A204.1 (cell line): Measurements from ENCODE around the gene MEPE.
A peak's percentile ranks its signal among the peaks of the same experiment; 100 is the strongest.

ENCODE experiments used
- FAIRE-seq: peaks from 2 replicates; lab custom pipeline; 2012; peaks lifted over from hg19 to GRCh38; lab: Jason Lieb, UNC

The MEPE gene, protein sequence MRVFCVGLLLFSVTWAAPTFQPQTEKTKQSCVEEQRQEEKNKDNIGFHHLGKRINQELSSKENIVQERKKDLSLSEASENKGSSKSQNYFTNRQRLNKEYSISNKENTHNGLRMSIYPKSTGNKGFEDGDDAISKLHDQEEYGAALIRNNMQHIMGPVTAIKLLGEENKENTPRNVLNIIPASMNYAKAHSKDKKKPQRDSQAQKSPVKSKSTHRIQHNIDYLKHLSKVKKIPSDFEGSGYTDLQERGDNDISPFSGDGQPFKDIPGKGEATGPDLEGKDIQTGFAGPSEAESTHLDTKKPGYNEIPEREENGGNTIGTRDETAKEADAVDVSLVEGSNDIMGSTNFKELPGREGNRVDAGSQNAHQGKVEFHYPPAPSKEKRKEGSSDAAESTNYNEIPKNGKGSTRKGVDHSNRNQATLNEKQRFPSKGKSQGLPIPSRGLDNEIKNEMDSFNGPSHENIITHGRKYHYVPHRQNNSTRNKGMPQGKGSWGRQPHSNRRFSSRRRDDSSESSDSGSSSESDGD

DNA sequence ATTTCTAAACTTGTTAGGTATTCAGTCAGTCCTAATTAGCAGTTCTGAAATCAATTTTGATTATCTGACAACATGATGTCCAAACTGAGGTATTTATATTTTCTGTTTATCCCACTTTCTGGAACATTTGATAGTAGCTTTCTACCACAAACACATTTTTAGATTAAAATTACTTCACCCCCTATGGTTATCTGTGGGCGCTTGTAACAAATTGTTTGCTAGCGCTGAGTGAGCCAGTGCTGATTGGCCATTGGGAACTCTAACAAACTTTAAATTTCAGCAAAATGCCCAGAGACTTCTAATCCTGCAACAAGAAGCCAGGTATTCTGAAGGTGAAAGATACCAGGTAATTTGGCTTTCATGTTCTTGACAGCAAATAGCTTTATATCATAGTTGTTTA, at the start of gene MEPE:
TSS of gene MEPE (plus strand) at position 301 of the 400 bp plus-strand sequence. CDS start 1,746 bp downstream, outside the sequence.
- no peak for FAIRE-seq

DNA sequence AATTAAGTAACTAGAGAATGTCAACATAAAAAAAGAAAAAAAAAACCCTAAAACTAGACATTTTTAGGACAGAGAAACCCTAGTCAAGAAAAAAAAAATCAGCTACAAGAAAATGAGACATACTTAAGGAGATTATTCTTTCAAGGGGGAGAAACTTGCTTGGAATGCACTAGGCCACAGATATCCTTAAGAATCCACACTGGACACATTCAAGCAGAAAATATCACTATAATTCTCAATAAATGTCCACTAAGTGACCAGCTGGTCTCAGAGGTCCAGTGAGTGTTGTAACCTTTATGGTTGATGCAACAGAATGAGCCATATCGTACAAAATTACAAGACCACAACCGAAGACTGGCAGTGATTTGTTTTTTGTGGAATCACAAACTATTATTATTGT, 49.0 kb upstream of the MEPE start:
- FAIRE-seq, result no peak

DNA sequence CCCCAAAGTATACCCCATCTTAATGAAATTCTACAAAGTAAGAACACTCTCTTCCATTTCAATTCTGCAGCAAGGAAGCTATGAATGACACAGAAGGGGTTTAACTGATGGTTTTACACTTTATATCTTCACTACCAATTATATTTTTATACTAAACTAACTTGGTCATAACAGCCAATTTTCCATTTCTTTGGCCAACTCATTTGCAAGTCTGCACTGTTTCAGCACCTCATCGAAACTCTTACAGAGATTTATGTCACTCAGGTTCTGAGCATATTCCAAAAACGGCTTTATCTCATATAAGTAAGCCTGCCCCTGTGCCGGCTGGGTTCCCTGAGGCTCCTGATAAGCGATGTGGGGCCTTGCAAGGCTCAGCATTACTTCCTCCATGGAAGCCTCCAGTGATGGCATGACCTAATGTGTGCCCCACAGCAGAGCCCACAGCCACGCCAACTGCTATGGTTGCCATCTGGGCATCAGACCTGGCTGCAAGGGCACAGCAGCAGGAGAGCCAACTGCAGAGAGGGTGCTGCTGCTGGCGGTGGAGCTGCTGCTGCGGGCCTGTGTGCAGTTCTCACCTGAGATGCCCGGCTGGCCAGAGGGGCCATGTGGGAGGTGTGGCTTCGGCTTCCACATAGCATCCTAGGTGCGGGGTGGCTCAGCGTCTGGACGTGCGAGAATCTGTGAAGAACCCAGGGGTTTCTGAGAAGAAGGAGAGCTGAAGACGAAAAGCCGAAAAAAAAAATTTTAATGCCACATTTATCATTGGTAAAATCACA, 46.8 kb upstream of the MEPE start:
- no peak for FAIRE-seq

DNA sequence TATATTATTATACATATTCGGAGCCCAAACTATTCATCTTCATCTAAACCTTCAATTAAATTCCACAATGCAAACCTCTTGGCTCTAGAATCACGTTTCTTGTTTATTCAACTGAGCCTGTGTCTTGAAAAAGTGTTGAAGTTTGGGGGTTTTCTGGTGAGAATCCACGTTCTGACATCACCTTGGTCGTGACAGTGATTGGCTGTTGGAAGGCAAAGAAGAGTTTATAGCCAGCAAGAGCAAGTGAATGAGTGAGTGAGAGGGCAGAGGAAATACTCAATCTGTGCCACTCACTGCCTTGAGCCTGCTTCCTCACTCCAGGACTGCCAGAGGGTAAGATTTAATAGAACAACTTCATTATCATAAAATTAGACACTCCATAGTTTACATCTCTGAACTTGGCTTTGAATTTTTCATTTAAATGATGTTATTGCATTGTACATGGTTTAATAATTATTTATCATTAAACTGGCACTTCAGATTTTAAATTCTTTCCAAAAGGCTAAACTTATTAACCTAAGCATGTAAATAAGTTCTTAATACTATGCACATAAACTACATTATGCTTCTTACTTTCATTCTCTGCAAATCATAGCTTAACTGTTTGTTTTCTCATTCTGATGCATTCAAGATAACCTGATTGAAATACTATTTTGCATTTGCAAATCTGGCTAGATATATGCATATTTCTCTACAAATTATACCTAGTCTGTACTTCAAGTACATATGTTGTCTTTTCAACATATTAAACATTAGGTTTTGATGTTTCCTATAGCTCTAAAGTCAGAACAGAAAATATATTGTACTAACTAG, 33.3 kb upstream of the MEPE start, which contains the start of gene IBSP:
TSS of gene IBSP (plus strand) at position 254 of the 813 bp plus-strand sequence. CDS start 2,808 bp downstream, outside the sequence.
- FAIRE-seq, result no peak

DNA sequence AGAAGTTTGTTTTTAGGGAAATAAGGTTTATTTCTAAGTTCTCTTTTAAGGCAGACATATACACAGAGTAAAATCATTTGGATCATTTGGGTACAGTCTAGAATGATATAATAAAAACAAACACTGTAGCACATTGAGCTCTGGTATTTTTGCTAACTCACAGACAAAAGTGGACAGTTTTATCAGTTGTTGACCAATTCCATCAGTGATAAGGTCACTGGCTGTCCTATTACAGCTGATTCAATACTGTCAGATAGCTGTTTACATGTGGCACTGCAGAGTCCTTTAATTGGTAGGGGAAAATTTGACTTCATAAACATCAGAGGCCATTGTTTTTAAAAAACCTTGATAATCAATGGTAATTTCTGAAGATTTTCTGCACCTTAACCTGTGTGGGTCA, 29.9 kb upstream of the MEPE start:
- FAIRE-seq, result no peak

DNA sequence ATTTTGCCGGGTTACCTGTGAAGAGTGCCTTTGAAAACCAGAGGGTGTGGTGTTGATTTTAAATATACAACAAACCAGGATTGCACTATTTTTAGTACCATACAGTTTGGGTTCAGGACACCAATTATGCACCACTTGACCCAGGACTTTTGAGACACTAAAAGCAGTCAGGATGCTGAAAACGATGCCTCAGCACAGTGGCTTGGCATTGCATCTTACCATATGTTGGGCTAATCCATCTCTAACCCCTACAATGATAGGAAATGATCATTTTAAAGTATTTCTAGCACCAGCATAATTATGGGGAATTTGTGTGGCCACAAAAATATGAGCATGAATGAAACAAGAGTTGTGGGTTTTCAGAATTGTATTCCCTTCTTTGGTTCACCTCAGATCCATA, 29.3 kb upstream of the MEPE start:
- FAIRE-seq, result no peak

DNA sequence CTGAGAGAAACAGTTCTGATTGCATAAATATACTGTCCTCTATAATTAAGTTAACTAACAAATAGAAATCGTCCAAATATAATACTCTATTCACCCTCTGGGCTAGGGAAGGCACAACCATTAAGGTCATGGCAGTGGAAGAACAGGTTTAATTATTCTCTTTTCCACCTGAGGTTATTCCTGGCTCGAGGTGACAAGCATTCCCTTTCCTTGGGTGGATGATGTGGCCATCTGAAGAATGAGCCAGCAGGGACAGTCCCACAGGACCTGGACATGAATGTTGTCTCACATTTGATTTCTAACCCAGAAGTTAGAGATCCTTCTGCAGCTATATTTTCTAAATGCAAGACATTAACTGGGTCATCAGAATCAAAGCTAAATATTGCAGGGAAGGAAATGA, 27.9 kb upstream of the MEPE start:
- FAIRE-seq, result no peak

DNA sequence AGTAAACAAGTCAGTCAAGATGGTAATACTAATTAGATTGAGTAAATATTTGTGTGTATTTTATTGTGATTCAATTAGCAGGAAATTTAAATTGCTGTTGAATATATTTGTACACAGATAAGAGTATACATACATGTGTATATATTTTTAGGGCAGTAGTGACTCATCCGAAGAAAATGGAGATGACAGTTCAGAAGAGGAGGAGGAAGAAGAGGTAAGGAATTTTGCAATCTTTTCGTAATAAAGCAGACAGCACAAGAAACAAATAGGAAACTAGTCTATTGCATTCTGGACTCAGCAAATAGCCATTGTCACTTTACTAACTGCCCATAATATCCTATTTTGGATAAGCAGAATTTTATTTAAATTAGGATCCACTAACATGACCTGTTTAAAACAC, 26.8 kb upstream of the MEPE start:
- FAIRE-seq, result no peak

DNA sequence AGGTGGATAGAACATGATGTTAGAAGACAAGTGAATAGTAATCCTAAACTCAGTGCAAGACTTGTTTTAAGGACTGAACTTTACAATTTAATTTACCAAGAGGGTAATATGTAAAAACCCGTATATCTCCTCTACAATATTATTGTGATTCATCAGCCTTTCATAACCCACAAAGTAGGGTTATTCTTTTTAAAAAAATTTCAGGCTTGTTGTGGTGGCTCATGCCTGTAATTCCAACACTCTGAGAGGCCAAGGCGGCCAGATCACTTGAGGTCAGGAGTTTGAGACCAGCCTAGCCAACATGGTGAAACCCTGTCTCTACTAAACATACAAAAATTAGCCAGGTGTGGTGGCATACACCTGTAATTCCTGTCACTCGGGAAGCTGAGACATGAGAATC, 26.2 kb upstream of the MEPE start:
- FAIRE-seq, result no peak

DNA sequence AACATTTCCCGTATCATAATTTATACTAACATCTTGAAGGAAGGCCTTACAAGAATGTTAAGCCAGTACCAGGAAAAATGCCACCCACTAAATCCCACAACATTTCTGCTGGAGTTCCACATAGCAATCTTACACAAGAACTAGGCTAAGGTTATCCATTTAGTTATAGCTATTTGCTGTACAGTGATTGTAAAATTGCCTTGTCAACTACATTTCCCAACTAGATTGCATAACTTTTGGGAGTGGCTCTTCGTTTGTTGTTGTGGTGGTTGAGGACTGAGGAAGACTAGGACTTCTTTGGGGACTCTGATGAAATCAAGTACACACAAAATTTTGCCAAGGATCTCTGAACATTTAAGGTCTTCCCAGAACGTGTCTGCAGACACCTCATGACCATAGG, 25.4 kb upstream of the MEPE start:
- no peak for FAIRE-seq

DNA sequence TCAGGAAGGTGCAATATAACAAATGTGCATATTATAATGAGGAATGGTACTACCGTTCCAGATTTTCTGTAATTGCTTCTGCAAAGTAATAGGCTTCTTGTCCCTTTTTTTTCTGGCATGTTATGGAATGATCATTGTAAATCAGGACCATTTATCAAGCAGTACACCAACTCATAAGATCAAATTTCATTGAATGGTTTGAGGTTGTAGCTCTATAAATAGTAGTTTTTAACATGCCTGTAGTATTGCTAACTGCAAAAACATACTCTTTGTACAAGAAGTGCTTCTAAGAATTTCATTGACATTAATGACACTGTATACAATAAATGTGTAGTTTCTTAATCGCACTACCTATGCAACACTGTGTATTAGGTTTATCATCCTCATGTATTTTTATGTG, 20.8 kb upstream of the MEPE start:
- FAIRE-seq, result no peak

DNA sequence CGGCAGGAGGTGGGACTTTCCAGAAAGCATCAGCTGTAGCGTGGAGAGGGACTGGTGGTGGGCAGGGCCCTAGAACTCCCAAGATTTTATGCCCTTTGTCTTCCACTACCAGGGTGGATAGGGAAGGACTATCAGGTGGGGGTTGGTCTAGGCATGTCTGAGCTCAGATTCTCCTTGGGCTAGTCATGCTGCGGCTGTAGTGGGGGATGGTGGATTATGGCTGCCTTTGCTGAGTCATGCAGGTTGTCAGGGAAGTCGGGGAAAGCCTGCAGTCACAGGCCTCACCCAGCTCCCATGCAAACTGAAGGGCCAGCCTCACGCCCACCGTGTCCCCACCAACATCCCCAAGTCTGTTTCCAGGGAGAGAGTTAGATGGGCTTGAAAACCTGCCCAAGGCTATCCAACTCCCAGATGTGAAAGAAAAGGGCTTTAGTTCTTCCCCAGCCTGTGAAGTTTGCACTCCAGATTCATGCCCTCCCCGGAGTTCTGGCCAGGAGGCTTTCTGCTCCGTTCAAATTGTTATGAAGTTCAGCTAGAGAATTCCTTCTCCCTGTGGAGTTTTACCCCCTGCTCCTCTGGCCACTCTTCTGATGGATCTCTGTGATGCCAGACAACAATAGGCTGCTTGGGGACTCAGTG, 13.4 kb upstream of the MEPE start:
- no peak for FAIRE-seq

DNA sequence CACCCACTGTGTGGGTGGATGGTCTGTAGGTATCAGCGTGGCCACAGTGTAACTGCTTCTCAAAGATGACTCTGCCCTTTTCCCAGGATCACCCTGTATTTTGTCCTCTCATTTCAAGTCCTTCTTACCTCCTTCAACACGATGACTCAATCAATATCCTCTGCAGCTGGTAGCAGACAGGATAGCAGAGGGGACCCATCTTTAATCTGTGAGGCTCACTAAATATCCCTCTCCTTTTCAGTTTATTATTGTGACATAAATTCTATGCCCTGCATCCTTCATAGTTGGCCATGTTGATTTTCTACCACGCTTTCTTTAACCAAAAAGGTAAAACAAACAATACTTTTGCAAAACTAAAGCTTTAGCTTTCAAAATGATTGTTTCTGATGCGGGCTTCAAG, 9.6 kb upstream of the MEPE start:
- FAIRE-seq, result no peak

DNA sequence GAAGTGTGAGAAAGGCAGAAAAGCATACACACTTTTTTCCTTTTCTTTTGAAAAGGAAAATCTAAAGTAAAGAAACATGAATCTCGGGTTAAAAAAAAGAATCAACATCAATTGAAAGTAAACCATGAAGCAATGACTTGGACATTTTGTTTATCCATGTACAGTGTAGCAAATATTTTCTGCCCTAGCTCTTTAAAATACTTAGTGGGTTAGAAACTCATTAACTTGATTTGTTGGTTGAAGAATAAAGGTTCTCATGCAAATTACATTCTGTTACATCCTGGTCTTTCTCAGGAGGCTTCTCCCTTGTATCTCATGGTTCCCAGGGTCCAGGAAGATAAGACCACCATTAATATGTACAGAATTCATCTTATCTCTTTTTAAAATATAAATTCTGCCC, 9.0 kb upstream of the MEPE start:
- FAIRE-seq, result no peak

DNA sequence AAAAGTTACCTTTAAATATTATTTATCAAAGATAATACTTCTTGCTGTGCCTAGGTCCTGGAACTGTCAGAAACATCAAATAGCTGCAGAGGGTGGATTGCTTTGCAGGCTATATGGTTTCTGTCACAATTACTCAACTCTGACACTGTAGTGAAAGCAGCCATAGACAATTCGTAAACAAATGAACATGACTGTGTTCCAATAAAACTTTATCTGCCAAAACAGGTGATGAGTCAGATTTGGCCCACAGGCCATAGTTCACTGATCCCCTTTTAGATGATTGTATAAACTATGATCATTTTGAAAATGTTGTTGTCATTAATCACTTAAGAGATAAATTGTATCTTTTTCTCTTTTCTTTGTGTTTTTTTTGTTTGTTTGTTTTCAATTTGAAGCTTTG, 8.4 kb upstream of the MEPE start:
- no peak for FAIRE-seq

DNA sequence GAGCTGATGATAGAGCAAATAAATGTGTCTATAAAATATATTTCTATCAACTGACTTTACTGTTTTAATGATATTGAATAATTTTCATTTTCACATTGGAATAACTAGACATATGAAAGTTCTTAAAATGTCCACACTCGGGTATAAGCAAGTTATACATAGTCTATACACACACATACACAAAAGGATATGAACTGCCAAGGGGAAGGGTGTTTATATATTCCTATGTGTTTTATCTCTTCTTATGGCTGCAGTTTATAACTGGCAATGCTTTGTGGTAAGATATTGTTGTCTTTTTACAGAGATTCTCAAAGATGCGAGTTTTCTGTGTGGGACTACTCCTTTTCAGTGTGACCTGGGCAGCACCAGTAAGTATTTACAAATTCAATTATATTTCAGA, 1.6 kb downstream of the MEPE start:
- FAIRE-seq, result no peak

DNA sequence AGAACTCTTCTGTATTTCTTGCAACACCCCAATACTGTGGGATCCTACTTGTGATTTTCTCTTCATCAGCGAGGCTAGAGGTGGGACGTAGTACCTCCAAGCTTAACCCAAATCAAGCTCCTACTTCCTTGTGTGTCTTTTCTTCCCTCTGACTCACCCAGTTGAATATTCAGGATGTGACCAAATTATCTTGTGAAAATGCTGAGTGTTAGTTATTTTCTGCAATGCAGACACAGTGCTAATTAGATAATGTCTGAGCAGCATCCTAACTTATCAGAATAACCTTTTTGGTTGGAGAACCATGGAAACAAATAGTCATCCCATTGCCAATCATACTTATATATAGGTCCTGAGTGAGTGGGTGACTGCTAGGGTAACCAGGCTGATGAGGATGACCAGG, 2.4 kb downstream of the MEPE start:
- FAIRE-seq, result no peak

DNA sequence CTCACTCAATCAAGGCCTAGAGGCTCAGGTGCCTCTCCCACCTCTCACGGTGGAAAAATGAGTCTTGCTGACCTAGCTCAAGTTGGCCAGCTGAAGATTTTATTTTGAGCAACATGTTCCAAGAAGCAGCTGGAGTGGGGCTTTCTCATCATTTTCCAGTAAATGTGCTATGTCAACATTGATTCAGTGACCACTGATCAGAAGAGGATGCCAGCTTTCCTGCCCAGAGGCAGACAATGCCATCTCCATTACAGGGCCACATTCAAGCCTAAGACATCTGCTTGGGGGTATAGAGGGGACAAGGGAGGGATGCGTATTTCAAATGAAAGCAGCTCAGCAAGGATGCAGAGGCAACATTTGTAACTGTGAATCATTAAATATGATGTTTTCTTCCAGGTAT, 3.0 kb downstream of the MEPE start:
- FAIRE-seq, result no peak

DNA sequence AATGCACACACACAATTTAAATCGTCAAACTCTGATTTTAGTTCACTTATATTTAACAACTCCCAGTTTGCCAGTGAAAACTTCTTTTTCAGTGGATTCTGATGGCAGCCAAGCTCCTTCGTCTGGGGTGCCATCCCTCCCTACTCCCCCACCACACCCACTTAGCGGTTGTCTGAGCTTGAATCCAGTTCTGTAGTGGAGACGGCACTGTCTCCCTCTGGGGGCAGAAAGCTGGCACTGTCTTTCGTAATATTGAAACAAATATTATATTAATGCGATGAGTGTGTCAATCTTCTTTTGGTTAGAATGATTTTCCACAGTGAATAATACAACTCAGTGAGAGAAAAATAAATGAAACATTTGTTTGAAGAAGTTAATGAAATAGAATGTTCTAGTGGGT, 5.4 kb downstream of the MEPE start:
- FAIRE-seq, result no peak

DNA sequence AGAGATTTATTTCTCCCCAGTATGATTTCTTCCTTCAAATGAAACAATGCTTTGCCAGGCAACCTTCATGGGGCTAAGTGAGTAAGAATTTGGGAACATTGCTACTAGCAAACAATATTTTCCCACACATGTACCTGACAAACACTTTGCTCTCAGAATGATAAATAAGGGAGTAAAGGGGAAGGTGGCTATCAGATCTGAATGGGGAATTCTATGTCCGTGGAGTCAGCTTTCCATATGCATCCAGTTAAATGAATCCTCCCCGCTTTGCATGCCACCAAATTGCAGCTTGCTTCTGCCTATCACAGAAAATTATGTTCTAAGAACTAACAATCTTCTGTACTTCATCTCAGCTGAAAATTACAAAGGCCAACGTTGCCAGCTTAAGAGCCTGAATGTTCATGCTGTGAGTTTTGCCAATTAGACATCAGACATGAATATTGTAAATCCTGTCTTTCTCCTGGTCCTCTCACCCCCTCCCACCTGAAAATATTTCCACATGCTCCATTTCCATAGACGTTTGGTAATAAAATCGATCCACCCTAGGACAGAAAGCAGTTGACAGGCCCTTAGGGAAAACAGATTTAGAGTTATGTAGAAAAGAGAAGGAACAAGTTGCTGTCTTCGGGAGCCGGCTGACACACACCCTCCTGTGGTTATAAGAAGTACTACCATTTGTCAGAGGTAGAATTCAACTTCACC, 6.3 kb downstream of the MEPE start:
- peak; percentile 95 for FAIRE-seq

DNA sequence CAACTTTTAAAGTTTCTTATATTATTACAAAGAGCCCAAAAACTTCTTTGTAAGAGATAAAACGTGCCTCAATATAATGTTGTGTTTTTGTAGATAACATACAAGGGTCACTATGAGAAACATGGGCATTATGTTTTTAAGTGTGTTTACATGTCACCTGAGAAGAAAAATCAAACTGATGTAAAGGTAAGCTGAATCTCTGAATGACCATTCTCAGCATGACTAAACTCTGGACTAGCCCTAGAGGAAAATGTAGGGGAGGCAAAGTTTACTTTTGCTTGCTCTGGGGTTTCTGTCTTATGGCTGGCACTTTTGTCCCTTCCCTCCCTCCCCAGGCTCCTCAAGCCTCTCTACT, 6.8 kb downstream of the MEPE start:
- no peak for FAIRE-seq

DNA sequence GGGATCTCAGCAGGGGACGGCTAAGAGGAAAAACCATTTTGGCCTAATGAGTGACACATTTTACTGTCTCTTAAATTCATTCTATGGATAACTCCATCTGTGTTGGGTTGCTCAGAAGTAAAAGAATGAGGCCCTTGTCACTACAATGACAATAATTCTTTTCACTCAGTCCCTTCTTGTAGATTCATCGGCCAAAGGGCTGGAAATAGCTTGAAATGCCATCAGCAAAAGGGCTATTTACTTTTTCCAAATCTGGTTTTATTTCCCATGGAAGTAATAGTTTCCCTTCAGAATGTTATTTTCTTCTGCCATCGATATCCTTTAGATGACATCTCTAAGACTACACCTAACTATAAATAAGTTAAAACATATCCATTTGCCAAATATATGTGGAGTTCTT, 7.4 kb downstream of the MEPE start:
- FAIRE-seq, result no peak
